ENCODE data around the gene DCAF5.
"Not testable (repeated sequence)": the region's sequence is repeated elsewhere in the genome, so short reads cannot be mapped to it uniquely, and the experiment has no call there.

The DCAF5 gene

DNA sequence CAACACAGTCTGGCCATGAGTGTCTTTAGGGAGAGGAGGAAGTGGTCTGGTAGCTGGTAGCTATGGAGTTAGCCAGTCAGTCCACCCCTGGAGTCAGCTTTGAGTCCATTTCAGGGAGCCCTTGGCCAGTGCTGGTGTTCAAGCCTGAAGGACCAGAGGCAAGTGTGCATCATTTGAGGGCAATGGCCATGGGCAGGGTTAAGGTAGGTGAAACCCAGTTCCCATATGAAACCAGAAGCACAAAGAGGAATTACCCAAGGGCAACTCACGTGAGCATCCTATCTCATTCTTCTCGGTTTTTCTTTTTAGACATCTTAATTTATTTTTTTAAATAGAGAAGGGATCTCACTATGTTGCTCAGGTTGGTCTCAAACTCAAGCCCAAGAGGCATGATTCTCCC lies 112.6 kb downstream of the DCAF5 start:
- DNase-seq: no peak

DNA sequence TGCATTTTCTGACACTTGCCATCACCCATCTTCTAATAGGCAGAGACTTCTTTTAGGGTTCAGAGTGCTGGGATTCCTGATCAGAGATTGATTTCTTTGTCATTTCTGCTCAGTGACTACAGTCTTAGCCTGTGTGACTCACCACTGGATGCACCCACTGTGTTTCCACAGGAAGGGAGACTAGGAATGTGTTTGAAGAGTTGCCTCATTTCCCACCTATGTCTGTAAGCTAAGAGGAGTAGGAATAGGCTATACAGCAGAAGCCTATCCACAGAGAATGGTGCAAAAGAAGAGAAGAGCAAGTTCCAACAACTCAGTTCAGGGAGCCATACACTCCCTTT lies 113.7 kb downstream of the DCAF5 start:
- DNase-seq: no peak

GRCh38 chr14:69038455-69039287 lies 114.2 kb downstream of the DCAF5 start:
- no peak for DNase-seq

DNA sequence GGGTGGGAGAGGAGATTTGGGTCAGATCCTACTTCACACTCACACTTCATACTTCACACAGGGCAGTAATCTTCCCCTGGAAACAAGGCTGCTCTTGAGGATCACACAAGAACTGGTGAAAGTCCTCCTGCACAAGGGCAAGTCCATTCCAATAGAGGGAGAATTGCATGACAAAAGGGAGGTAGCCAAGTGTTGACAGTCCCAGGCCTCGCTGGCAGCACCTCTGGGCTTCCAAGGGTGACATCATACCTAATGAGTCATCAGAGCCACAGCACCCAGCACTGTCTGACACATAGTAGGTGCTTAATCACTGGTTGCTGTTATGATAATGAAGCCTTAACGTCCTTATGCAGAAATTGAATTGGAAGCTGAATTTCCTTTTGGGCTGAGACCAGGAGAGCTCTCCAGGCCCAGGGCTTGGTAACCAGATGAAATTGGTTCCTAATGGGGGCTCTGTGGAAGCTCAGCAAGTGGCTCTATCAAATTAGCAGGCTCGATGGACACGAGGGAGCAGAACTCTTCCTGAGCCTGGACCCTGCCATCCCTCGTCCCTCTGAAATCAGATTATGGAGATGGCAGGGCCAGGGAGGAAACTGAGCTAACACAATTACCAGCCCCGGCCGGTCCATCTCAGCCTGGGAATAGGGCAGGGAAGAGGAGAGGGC lies 115.0 kb downstream of the DCAF5 start:
- no peak for DNase-seq

DNA sequence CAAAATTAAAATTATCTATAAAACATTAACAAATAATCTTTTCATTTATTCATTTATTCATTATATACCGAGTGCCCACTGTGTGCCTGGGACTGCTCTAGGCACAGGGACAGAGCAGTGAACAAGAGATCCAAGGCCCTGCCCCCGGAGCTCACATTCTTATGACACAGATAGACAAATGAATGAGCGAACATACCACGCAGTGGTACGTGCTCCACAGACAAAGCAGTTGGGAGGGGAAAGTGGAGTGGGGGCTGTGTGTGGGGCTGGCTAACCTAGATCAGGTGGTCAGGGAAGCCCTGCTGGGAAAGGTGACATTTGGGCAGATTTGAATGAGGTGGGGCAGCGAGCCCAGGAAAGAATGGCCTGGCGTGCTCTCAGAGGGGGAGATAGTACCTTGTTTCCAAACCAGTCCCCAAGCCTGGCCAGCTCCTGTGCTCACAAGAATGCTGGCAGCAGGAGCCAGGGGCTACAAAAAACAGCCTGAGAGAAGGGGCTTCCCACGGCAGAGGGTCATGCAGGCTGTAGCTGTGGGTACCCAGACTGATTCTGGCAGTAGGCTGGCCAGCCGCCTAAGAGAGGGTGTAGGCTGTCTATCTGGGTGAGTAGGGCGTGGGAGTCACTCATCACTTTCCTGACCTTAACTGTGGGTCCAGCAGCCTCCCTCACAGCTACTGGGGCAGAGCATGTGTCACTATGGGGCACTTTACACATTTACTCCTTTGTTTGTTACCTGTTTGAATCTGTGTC lies 116.0 kb downstream of the DCAF5 start:
- DNase-seq: no peak

- DNase-seq: no peak
These were observed 118.2 kb downstream of the DCAF5 start for GRCh38 chr14:69034612-69035262.

GRCh38 chr14:69027242-69027913 lies 125.5 kb downstream of the DCAF5 start:
- no peak for DNase-seq

DNA sequence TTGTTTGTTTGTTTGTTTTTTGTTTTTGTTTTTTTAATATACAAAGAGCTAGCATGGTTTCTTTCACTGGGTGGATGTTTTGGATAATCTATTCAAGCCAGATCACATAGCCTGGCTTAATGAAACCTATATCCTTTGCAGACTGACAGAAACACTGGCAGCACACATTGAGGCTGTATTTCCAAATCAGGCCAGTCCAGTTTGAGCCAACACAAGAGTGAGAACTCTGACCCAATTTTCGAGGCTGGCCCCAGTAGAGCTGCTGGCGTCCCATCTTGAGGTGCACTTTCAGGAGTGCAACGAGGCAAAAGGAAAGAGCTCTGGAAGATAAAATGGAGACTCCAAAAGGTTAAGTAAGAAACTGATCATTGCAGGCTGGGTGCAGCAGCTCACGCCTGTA lies 129.9 kb downstream of the DCAF5 start:
- DNase-seq: no peak

DNA sequence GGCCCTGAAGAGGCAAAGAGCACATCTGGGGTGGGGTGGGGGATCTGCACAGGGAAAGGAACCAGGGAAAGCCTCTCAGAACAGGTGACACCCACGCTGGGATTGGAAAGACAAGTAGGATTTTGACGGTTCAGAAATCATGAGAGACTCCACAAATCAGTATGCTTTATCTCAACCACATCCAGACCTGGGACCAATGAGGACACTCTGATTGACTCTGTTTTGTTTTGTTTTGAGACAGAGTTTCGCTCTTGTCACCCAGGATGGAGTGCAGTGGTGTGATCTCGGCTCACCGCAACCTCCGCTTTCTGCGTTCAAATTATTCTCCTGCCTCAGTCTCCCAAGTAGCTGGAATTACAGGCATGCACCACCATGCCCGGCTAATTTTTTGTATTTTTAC lies 130.8 kb downstream of the DCAF5 start:
- DNase-seq: not testable (repeated sequence)

- DNase-seq: no peak
These were observed 135.2 kb downstream of the DCAF5 start for GRCh38 chr14:69017706-69018105.

DNA sequence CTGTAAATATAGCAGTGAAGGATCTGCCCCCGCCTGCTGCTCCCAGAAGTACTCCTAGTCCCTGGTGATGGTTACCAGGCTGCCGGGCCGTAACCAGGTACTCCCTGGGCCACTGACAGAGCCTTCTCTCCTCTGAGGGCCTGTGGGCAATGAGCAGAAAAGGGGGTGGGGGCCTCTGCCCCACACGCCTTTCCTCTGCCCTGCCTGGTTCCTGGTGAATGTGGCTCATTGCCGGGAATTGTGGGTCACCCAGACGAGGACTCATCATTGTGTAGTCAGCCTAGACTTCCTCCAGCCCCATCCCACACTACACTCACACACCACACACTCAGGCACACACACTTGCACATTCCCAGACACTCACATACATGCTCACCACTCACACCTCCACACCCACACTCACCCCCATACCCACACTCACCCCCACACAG lies 138.1 kb downstream of the DCAF5 start:
- DNase-seq: no peak

DNA sequence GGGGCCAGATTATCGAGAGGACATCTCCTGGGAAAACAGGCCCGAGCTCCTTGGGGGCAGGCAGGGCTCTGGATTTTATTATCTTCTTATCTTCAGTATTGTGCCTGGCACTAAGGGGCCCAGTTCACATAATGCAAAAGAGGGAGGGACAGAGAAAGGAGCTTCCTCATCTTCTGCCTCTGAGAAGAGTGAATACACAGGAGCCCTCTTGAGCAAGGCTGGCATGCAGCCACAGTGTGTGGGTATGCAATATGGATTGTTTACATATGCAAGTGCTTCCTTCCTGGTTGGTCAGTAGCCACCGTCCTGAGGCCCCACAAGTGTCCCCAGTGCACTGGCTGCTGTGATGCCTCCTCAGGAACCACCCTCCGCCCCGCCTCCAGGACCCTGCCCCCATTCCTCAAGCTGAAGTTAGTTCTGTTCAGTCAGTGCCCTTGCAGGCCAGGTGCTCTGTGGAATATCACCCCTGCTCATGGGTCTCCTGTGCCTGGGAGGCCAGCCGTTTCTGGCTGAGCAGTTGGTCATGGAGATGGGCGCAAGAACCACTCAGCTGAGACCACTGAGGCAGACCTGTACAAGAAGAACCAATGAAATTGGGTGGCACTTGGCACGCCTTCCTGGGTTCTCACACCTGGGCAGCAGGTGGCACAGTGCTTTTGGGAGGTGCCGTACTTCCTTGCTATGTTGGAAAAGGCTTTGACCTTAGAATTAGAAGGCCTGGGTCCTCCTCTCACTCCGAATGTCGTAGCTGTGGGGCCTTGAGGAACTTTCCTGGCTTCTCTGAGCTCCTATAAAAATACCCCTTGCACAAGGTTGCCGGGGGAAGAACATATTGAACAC lies 138.8 kb downstream of the DCAF5 start:
- no peak for DNase-seq

DNA sequence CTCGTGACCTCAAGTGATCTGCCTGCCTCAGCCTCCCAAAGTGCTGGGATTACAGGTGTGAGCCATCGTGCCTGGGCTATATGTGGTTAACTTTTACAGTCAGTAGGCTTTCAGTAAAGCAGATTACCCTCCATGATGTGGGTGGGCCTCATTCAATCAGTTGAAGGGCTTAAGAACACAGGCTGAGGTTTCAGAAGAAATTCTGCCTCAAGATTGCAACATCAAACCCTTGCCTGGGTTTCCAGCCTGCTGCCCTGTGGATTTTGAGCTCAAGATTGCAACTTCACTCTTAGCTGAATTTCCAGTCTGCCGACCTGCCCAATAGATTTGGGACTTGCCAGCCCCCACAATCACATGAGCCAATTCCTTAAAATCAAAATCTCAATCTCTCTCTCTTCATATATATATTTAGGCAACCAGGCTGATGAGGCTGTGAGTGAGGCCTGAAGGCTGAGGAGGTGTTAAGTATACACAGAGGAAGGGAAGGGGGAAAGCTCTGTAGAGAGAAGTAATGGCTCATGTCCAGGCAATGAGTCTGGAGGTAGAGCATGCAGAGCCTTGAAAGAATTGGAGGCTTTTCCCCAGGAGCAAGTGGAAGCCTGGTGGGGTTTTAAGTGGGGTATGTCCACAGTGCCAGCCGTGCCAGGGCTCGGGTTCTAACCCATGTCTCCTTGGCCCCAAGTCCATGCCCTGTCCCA lies 140.5 kb downstream of the DCAF5 start:
- no peak for DNase-seq

- DNase-seq: no peak
These were observed 142.3 kb downstream of the DCAF5 start for GRCh38 chr14:69010648-69011047.

- DNase-seq: no peak
These were observed 144.5 kb downstream of the DCAF5 start for GRCh38 chr14:69008421-69008884.

DNA sequence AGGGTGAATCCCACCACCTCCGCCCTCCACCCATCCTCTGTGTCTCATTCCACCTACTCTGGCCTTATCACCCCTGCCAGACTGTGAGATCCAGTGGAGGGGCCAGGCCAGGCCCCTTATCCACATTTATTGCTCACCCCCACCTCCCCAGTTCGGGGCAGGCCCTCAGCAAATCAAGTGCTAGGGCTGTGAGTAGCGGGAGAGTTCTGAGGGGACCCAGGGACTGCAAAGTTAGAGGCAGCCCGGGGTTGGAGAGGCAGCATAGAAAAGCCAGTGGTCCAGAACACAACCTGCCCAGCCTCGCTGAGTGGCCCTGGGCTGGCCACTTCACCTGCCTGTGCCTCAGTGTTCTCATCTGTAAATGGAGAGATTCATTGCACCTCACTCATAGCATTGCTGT lies 146.6 kb downstream of the DCAF5 start:
- no peak for DNase-seq

GRCh38 chr14:69005432-69006148 lies 147.3 kb downstream of the DCAF5 start:
- DNase-seq: no peak

- DNase-seq: no peak
These were observed 148.0 kb downstream of the DCAF5 start for GRCh38 chr14:69004731-69005431.

- DNase-seq: no peak
These were observed 149.3 kb downstream of the DCAF5 start for GRCh38 chr14:69003626-69004025.

DNA sequence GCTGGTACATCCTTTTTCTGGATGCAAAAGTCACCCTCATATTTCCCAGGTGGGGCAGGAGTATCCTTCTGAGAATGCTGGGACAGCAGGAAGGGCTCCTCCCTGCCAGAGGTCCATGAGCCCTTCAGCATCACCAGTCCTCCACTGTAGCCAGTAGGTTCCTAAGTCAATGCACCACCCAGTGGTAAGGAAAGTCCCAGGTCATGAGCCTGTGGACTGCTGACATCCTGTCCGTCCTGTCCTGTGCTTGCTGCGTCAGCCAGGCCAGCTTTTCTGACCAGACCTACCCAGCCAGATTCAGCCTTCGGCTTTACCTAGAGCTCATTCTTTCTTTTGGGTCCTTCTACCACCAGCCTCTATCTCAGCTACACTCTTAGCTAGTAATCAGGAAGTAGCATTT lies 150.8 kb downstream of the DCAF5 start:
- no peak for DNase-seq
